NCI-H2029 (cell line): ENCODE data around the gene SMS.

Source experiments
- DNase-seq: peaks from one replicate; lab custom pipeline; 2025; lab: John Stamatoyannopoulos, UW

The SMS gene

DNA sequence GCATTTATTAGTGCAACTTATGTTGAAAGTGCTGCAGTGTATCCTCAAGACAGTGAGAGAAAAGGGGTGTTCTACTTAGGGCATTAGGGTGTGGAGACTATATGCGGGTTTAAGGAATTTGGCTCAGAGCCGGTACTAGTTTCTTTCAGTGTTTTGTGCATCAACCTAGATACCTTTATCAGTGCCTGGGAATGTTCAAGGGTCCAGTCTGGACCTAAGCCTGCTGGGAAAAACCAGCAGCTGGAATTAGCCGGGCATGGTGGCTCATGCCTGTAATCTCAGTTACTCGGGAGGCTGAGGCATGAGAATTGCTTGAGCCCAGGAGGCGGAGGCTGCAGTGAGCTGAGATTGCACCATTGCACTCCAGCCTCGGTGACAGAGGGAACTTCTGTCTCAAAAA, 99.0 kb downstream of the SMS start:
- no peak for DNase-seq

DNA sequence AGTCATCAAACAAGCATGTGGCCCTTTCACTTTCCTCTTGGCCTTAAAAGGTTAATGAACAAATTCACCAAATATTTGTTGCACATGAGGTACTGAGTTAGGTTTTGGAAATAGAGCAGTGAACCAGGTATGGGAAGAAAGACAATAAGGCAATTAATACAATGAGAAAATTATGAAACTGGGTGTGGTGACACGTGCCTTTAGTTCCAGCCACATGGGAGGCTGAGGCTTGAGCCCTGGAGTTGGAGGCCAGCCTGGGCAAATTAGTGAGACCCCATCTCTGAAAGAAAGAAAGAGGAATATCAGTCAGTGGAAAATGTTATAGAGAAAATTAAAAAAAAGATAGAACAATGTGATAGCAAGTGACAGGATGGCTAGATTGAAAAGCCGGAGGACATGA, 99.7 kb downstream of the SMS start:
- DNase-seq, result no peak

DNA sequence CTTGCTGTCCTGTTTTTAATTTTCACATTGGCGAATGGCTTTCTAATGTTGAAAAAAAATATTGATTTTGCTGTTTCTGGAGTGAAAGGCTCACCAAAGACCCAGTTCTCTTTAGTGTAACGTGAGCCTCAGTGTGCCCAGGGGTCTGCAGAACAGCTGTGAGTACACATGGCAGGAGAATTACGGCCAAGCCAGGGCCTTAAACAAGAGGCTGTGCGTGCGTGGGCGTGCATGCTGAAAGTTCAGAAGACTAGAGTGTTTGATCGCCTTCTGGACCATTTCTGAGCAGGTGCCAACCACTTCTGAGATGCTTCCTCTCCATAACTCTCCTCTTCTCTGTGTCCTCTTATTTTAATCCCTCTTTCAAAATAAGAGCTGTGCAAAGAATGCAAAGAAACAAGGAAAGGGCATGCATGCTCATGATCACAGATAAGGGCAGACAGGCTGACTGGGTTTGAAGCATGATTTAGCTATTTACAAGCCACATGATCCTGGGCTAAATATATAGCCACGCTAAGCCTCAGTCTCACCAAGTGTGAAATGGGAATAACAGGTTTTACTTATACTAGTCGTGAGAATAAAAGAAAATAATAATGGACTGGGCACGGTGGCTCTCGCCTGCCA, 101.5 kb downstream of the SMS start:
- DNase-seq, result no peak

DNA sequence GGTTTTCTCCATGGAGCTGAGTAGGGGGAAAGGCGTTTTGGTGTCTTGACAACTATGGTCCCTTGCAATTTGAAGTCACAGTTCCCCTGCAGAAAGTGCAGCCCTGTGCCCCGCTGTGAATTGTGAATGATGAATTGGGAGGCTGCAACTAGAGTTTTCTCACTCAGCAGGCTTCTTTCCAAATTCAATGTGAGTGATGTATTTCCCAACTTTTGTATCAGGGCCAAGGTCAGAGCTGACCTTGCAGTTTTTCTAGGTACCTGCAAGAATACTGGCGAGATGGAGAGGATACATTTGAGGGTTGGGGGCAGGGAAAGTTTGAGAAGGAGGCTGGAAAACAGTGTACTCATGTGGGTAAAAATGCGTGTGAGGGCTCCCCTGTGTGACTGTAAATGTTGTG, 103.4 kb downstream of the SMS start:
- no peak for DNase-seq
